NOMO-1 treated with DMSO at 0.1 percent for 48 hours (cell line): ENCODE data around the gene COL6A3.

Experiments
- DNase-seq: peaks from one replicate; lab custom pipeline; 2025; ENCODE audit not compliant: unreplicated experiment; lab: John Stamatoyannopoulos, UW

Gene COL6A3, protein sequence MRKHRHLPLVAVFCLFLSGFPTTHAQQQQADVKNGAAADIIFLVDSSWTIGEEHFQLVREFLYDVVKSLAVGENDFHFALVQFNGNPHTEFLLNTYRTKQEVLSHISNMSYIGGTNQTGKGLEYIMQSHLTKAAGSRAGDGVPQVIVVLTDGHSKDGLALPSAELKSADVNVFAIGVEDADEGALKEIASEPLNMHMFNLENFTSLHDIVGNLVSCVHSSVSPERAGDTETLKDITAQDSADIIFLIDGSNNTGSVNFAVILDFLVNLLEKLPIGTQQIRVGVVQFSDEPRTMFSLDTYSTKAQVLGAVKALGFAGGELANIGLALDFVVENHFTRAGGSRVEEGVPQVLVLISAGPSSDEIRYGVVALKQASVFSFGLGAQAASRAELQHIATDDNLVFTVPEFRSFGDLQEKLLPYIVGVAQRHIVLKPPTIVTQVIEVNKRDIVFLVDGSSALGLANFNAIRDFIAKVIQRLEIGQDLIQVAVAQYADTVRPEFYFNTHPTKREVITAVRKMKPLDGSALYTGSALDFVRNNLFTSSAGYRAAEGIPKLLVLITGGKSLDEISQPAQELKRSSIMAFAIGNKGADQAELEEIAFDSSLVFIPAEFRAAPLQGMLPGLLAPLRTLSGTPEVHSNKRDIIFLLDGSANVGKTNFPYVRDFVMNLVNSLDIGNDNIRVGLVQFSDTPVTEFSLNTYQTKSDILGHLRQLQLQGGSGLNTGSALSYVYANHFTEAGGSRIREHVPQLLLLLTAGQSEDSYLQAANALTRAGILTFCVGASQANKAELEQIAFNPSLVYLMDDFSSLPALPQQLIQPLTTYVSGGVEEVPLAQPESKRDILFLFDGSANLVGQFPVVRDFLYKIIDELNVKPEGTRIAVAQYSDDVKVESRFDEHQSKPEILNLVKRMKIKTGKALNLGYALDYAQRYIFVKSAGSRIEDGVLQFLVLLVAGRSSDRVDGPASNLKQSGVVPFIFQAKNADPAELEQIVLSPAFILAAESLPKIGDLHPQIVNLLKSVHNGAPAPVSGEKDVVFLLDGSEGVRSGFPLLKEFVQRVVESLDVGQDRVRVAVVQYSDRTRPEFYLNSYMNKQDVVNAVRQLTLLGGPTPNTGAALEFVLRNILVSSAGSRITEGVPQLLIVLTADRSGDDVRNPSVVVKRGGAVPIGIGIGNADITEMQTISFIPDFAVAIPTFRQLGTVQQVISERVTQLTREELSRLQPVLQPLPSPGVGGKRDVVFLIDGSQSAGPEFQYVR (N-terminal part only)

DNA sequence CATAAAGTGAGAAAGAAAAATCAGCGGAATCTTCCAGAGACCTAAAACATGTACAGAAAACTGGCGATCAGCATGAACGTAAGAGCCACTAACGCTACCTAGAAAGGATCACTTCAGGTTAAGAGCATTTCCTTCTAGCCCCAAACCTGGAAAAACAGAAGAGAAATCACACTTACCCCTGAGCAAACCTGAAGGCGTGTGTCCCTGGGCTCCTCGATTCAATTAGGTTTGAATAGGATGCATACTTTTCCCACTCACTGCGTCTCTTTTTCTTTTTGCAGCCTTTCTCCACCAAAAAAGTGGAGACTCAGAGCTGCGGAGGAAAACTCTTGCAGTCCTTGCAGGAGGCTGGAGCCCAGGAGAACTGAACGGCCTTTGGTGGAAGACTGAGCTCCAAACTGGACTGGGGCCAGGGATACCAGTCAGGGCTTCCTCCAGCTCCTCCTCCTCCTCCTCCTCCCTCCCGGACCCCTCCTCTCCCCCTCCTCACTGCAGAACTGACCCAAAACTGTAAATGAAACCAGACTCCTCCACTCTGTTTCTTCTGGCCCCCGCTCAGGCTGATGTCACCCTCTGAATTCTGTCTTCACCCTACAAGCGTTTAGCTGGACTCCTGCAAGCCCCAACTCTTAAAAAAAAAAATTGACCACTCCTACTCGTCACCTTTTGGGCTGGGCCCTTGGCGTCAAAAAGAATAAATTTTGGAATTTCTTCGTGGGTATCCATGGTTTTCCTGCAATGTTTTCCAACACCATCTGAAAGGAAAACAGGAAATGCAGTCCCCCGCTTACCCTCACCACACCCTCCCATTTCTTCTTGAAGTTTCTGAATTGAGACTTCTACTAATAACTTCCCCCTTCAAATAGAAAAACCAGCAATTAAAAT is at the start of gene COL6A3:
TSS of gene COL6A3 (minus strand) at position 388 of the 885 bp plus-strand sequence. CDS start 17,347 bp downstream, outside the sequence.
- DNase-seq = no peak

DNA sequence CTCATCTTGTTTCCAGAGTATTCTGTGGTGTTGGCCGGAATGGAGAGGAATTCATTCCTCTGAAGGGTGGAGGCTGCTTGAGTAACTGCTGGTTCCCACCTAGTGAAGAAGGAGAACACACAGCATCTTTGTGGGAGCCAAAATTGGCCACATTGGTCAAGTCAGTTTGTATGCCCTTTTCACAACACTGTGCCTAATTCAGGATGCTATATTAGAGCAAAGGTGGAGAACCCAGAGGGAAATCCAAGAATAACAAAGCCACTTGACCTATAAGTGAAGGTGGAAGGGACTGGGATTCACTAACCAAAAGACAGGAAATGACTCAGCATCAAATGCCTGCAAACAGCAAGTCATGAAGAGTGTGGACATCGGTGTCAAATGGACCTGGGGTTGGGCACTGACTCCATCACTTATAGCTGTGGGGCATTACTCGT is 45.8 kb upstream of the COL6A3 start:
- no peak for DNase-seq

DNA sequence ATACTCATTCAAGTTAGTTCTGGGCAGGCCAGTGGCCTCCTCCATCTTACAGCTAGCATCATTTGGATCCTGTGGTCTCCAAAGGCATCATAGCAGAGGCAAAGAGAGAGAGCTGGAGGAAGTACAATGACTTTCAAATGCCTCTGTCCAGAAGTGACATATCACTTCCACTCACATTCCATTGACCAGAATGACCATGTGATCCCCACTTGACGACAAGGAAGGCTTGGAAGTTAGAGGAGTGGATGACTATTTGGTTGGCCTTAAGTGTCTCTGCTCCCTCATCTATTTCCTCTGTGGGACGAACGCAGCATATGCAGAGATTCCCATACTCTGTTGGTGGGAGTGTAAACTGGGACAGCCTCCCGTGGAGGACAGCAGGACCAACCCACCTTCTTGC is 45.3 kb upstream of the COL6A3 start:
- DNase-seq = no peak

DNA sequence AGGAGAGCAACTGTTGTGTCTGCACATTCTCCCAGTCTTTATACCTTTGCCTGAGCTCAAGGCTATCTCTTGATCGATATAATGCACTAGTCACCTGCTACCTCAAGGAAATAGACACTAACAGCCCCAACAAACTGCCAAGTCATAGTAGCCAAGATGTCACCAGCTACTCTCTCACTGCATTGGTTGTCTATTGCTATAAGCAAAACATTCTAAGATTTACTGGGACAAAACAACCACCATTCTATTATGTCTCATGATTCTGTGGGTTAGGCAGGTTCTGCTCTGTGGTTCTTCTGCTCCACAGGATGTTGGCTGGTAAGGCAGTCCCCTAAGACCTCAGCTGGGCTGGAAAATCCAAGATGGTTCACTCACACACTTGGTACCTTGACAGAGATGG is 44.6 kb upstream of the COL6A3 start:
- DNase-seq = no peak

DNA sequence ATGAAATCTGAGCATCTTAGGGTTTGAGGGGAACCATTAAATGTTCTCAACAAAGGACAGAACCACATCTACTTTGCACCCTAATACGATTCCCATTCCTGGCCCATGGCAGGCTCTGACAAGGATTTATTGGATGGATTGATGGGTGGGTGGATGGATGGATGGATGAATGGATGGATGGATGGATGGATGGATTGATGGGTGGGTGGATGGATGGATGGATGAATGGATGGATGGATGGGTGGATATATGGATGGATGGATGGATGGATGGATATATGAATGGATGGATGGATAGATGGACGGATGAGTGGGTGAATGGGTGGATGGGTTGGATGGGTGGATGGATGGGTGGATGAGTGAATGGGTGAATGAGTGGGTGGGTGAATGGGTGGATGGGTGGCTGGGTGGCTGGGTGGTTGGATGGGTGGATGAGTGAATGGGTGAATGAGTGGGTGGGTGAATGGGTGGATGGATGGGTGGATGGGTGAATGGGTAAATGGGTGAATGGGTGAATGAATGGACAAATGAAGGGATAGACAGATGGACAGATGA is 43.5 kb upstream of the COL6A3 start:
- DNase-seq = no peak

DNA sequence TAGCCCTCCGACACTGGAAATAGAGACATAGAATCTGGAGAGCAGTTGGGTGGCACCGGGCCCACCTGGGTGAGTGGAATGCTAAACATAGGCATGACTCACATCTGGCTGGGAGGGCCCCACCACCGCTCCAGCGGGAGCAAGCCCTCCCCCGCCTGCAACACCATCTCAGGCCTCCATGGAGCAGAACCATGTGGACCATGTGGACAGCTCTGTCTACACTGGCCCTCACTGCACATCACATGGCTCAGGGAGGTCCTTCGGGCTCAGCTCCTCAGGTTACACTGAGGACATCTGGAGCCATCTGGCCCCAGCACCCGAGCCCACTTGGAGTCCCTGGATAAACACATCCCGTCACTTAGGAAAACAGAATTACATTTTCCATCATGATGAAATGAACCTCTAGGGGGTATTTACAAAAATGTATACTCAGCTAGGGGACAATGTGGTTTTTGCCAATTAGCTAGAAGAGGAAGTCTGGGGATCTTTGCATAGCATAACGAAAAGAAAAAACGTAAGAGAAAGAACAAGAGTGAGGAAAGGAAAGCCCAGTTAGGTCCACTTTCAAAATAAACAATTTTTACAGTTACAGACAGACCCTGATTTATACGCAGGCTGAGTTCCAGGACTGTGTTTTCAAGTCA is 42.4 kb upstream of the COL6A3 start:
- peak; percentile 46 for DNase-seq

DNA sequence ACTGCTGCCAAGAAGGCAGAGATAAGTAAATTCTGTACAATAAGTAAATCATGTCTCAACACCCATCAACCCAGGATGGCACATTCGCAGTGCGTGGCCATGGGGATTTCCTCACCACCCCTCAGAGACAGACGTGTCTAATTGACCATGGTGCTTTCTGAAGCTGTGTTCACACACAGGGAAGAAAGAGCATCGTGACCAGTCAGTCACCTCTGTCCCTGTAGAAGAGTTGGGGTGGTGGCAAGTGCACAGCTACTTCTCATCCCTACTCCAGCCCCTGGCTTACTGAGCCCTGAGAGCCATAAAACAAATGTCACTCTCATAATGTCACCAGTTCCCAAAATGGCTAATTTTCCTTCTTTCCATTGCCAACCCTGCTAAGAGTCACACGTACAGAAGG is 41.8 kb upstream of the COL6A3 start:
- no peak for DNase-seq

DNA sequence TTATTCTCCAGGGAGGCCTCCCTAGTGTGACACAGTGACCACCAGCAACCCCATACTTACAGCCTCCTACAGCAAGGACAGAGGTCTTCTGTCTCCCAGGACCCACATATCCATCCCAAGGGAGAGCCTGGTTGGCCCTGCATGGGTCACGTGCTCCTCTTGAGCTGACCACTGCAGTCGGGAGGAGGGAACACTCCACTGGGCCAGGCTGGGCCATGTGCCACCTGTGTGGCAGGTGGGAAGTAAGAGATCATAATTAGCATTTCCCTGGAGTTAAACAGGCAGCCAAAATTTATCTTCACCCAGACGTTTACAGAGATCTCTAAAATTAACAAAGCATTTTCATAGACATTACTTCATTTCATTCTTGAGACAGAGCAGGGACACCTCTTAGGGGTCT is 39.7 kb upstream of the COL6A3 start:
- DNase-seq = no peak

DNA sequence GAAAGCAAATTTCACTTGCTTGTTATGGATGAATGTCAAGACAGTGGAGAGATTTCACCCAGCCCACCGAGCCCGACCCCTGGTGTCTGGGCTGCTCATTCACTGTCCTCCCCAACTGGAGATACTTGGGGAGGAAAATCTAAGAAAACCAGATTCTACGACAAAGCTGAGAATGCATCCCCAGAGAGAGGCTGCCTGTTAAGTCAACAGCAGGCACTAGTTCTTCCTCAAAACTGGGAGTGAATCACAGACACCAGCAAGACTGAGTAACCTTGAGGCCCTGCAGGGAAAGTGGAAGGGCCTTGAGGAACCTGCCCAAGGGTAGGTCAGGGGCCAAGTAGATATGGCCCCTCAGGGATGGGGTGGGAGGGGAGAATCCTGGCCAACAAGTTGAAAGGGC is 38.9 kb upstream of the COL6A3 start:
- DNase-seq = no peak

DNA sequence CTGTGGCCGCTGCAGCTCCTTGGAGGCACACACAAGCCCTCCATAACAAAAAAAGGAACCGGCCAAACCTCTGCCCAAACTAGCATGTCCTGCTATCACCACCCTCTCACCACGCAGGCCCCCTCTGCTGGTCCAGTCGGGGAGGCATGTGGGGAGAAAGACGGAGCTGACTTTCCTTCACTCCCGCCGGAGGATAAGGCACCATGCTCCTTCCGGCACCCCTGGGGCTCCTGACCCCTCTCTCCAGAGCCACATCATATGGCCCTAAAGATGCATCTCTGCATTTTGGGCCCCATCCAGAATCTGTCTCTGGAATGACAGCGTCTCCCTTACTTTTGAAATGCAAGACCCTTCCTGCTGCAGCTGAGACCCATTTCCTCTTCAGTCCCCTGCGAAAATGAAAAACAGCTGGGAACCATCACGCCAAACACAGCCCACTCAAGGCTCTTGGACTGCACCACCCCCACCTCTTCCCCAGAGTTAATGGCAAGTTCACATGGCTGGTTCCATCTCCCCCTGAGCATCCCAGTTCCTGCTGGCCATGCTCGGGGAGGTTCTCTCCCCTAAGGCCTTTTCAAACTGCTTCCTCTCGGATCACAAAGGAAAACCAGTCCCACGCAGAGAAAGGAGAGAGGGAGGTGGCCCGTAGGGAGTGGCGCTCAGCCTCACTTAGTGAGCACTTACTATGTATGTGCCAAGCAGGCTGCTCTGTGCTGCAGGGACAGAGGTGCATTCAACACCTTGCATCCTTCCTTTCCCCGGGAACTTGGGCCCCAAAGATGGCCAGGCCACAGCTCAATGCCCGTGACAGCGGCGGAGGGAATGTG is 37.9 kb upstream of the COL6A3 start:
- no peak for DNase-seq

DNA sequence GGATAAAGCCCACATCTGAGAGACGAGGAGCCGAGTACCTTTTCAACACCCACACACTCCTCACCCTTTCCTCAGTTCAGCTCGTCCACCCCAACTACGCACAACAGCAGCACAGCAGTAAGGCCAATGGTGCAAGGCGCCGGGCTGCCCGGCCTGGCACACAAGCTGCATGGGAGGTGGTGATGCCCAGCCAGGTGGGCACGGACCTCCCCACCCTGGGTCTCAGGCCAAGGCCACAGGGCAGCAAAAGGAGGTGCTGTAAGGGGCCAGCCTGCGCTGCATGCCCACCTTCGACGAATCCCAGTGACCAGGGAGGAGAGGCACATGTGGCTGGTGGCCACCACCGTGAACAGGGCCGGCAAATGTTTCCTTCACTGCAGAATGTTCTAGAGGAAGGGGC is 36.6 kb upstream of the COL6A3 start:
- no peak for DNase-seq

DNA sequence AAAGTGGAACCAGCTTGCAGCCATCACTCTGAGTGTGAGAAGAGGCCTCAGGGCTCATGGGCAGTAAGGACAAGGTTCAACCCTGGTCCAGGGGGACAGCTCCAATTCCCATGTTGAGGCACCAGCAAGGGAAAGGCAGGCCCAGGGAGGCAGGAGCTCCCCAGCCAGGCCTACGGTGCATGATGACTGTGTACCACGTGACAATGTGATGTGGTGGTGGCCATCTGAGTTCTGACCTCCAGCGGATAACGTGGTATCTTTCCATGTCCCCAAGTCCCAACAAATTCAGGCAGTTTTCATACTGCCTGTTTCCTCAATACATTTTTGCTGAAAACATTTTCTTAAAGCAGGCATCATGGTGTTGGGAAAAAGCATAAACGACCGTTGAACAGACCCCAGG is 36.1 kb upstream of the COL6A3 start:
- no peak for DNase-seq

DNA sequence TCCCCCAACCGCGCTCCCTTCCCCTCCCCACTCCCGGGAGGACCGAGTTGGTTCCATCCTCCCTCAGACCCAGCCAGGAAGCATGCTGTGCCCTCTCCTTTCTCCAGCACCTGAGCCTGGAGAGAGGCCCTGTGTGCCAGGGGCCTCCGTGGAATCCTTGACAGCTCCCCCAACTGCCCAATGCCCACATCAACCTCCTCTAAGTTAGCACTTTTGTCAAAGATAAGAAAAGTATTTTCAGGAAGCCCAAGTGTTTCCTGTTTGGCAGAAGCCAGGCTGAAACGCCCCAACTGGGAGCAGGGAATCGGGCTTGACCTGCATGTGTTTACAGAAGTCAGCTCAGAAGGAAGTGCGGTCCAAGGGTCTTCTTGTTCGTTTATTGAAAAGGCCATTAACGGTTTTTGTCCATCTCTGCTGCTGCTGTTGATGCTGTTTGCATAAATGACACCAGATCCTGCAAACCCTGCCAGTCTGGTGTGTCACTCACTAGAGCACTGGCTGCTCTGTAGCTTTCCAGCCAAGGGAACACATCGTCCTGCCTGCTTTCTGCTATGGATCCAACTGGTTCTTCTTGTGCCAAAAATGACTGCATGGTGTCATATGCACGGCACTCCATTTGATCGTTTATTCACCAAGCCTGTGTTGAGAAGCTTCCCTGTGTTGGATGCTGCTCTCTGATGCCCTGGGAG is 35.4 kb upstream of the COL6A3 start:
- no peak for DNase-seq

DNA sequence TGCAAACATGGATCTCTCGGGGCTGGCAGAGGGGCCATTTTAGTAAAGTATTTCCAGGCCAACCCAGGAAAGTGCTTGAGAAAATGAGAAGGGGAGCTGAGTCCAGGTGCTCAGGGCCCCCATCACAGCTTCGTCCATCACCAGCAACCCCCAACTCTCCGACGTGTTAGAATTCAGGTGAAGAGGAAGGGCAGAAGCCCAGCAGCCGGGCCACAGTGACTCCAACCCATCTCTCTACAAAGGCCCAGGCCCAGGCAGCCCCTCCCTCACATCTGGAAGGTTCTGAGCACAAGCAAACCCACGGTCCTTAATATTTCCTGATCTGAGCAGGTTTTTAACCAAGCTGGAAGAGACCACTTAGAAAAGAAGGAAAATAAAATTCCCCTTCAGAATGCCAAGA is 34.7 kb upstream of the COL6A3 start:
- no peak for DNase-seq

DNA sequence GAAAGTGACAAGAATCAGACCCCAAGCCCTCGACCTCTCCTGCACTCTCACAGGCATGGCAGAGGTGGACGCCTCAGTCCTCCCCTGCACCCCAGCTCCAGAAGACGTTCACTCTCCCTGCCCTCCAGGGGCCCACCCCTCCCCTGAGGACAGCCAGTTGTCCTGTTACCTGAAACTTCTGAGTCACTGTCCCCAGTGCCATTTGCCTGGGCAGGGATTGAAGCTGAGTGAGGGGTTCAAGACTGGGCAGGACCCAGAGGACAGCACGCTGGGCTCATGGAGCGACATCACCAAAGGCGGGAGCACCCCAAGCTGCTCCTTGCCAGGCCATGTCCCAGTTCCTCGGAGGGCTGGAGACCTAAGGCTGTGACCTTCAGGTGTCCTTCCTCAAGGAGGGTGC is 34.2 kb upstream of the COL6A3 start:
- DNase-seq = no peak

DNA sequence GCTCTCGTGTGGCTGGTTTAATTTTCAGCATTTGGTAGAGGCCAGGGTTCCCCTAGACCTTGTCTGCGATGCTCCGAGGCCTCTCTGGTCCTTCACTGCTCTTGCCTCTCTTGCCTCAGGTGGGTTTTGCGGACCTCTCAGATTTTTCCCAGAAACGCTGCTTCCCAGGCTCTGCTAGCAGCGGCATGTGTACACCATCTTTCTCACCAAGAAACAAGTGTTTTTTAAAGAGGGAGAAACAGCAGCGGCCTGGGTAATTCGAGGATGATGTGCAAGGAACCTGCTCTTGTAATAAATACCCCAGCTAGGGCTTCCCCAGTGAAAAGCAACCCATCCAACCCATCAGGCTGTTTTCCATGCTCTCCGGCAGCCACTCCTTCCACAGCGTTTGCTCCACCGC is 33.5 kb upstream of the COL6A3 start:
- DNase-seq = no peak

DNA sequence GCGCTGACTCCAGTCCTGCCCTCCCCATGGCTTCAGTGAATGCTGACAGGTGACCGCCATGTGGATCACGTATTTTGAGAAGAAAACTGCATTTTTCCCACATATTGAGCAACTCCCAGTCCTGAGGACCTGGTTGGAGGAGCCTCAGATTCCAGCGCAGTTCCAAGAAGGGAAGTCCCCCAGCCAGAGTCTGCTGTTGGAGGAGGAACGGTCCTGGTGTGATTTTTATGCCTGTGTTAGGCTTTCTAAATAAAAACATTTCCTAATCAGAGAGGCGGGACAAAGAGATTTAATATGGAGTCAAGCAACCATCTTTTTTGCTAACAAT is 32.3 kb upstream of the COL6A3 start:
- no peak for DNase-seq

DNA sequence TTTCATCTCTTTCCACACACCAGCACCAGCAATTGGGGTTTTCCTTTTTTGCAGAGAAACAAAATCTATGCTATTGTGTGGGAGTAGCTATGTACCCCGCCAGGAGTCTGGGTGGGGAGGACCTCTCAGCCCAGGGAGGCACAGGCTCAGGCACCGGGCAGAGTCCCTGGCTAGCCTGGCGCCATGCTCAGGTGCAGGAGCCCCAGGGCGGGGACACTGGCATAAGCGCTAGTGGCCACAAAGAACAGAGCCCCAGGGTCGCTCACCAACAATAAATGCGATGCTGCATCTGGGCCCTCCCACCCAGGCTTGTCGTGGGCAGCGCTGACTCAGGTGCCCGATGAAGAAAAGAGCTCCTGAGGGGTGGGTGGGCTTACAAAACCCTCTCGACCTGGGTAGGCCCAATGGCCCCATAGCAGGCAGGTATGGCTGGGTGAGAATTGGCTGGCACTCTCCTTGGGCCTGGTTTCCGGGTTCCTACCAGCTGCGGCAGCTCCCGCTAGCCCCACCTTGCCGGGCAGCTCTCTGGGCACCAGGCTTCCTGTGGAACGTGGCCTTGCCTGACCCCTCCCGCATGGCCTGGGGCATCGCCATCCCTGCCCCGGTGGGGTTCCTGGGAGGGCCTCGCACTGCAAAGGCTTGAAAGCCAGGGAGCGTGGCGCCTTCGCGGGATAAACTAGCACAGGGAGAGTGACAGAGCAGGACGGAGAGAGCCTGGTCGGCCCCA is 31.8 kb upstream of the COL6A3 start:
- DNase-seq = no peak
